GM18867 (cell line): Measurements from ENCODE around the gene ZNF552.
"Not testable (repeated sequence)": the region's sequence is repeated elsewhere in the genome, so short reads cannot be mapped to it uniquely, and the experiment has no call there.

Source experiments
- ATAC-seq: cut with Tn5 transposase; IDR thresholded peaks from one replicate; pipeline ENCODE4 v1.9.1; 2021; ENCODE audit warnings: mild to moderate bottlenecking, moderate library complexity; ENCODE audit not compliant: unreplicated experiment

ZNF552 gene

GRCh38 chr19:57819475-57820148 lies 4.9 kb upstream of the ZNF552 start:
- peak; percentile 87 for ATAC-seq

GRCh38 chr19:57818378-57818777 lies 3.7 kb upstream of the ZNF552 start:
- no peak for ATAC-seq

- no peak for ATAC-seq
Measured at GRCh38 chr19:57817976-57818375, 3.3 kb upstream of the ZNF552 start.

GRCh38 chr19:57816652-57817051 lies 1.9 kb upstream of the ZNF552 start:
- no peak for ATAC-seq

- no peak for ATAC-seq
Measured at GRCh38 chr19:57815247-57816075, 748 bp upstream of the ZNF552 start.

GRCh38 chr19:57813919-57814504 lies 701 bp downstream of the ZNF552 start:
- no peak for ATAC-seq

- ATAC-seq: not testable (repeated sequence)
Measured at GRCh38 chr19:57812975-57813820, 1.5 kb downstream of the ZNF552 start.

- ATAC-seq: no peak
Measured at GRCh38 chr19:57812226-57812625, 2.5 kb downstream of the ZNF552 start.

- ATAC-seq: not testable (repeated sequence)
Measured at GRCh38 chr19:57810410-57811295, 4.1 kb downstream of the ZNF552 start.

GRCh38 chr19:57807541-57807940 lies 7.2 kb downstream of the ZNF552 start:
- ATAC-seq: no peak

- ATAC-seq: no peak
Measured at GRCh38 chr19:57803594-57804325, 11.0 kb downstream of the ZNF552 start.

- no peak for ATAC-seq
Measured at GRCh38 chr19:57803265-57803593, 11.5 kb downstream of the ZNF552 start.

GRCh38 chr19:57802269-57802668 lies 12.4 kb downstream of the ZNF552 start:
- ATAC-seq: no peak

- ATAC-seq: no peak
Measured at GRCh38 chr19:57800696-57801095, 14.0 kb downstream of the ZNF552 start.

GRCh38 chr19:57796580-57796979 lies 18.1 kb downstream of the ZNF552 start:
- not testable (repeated sequence) for ATAC-seq

- no peak for ATAC-seq
Measured at GRCh38 chr19:57789288-57789687, 25.4 kb downstream of the ZNF552 start.

- no peak for ATAC-seq
Measured at GRCh38 chr19:57788114-57788692, 26.5 kb downstream of the ZNF552 start.

- ATAC-seq: no peak
Measured at GRCh38 chr19:57786906-57787305, 27.8 kb downstream of the ZNF552 start.

- no peak for ATAC-seq
Measured at GRCh38 chr19:57786286-57786685, 28.4 kb downstream of the ZNF552 start.
